Vagina (tissue), 2 donors: ENCODE results near the gene CYP51A1.

Source experiments
- POLR2A ChIP-seq, 2 donors: fragments of 450-650 bp; IDR thresholded peaks; one replicate each; pipeline ENCODE4 v1.6.1; 2017; ENCODE audit warnings: antibody characterized with exemption in 2 of 2, mild to moderate bottlenecking in 2 of 2, moderate library complexity in 2 of 2
- TF ChIP-seq, protein P1 (sequence below), 3 experiments: fragments of 450-650 bp in 2 of 3; fragments of 200-600 bp in 1 of 3; sonication (generic) in 1 of 3; IDR thresholded peaks; one replicate each; pipeline ENCODE4 v1.5.1; 2017 to 2019; ENCODE audit warnings: antibody characterized with exemption in 3 of 3, mild to moderate bottlenecking in 2 of 3, moderate library complexity in 2 of 3

DNA sequence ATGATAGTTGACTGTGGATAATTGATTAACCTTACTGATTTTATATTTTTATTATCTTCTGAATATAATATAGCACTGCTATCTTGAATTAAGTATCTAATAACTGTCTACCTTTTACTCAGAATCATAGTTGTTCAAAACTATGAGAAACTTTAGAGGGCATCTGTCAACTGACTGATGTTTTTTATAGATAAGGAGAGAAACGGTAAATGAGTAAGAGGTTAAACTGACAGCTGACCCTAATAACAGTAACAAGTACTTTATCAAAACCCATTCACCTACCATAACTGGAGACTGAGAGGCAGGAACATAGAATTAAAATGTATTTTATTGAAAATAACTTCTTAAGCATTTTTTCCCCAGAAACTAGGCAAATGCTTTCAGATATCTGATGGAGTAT lies 62.2 kb downstream of the CYP51A1 start:
- TF ChIP-seq, protein P1, sequence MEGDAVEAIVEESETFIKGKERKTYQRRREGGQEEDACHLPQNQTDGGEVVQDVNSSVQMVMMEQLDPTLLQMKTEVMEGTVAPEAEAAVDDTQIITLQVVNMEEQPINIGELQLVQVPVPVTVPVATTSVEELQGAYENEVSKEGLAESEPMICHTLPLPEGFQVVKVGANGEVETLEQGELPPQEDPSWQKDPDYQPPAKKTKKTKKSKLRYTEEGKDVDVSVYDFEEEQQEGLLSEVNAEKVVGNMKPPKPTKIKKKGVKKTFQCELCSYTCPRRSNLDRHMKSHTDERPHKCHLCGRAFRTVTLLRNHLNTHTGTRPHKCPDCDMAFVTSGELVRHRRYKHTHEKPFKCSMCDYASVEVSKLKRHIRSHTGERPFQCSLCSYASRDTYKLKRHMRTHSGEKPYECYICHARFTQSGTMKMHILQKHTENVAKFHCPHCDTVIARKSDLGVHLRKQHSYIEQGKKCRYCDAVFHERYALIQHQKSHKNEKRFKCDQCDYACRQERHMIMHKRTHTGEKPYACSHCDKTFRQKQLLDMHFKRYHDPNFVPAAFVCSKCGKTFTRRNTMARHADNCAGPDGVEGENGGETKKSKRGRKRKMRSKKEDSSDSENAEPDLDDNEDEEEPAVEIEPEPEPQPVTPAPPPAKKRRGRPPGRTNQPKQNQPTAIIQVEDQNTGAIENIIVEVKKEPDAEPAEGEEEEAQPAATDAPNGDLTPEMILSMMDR (IDR thresholded peaks at IDR 0.05) = no peak
- TF ChIP-seq POLR2A (IDR thresholded peaks at IDR 0.05) = no peak
